Measurements from ENCODE around the gene FOXD4L6.
"Not testable (repeated sequence)": the region's sequence is repeated elsewhere in the genome, so short reads cannot be mapped to it uniquely, and the experiment has no call there.

FOXD4L6 gene

GRCh38 chr9:41098759-41099158 lies 29.7 kb downstream of the FOXD4L6 start:
- DNase-seq = not testable (repeated sequence)

GRCh38 chr9:41095060-41095459 lies 33.4 kb downstream of the FOXD4L6 start:
- not testable (repeated sequence) for DNase-seq

- DNase-seq = not testable (repeated sequence)
Measured at GRCh38 chr9:41094010-41094773, 34.3 kb downstream of the FOXD4L6 start.

- not testable (repeated sequence) for DNase-seq
Measured at GRCh38 chr9:41090922-41091321, 37.6 kb downstream of the FOXD4L6 start.

- not testable (repeated sequence) for DNase-seq
Measured at GRCh38 chr9:41090386-41090785, 38.1 kb downstream of the FOXD4L6 start.

GRCh38 chr9:41088450-41089059 lies 39.9 kb downstream of the FOXD4L6 start:
- not testable (repeated sequence) for DNase-seq

- not testable (repeated sequence) for DNase-seq
Measured at GRCh38 chr9:41087929-41088328, 40.6 kb downstream of the FOXD4L6 start.

GRCh38 chr9:41087157-41087780 lies 41.2 kb downstream of the FOXD4L6 start:
- DNase-seq = not testable (repeated sequence)

GRCh38 chr9:41086685-41087084 lies 41.8 kb downstream of the FOXD4L6 start:
- not testable (repeated sequence) for DNase-seq

- not testable (repeated sequence) for DNase-seq
Measured at GRCh38 chr9:41086215-41086614, 42.3 kb downstream of the FOXD4L6 start.

- DNase-seq = not testable (repeated sequence)
Measured at GRCh38 chr9:41082358-41082757, 46.1 kb downstream of the FOXD4L6 start.

- not testable (repeated sequence) for DNase-seq
Measured at GRCh38 chr9:41079464-41079863, 49.0 kb downstream of the FOXD4L6 start.

GRCh38 chr9:41077586-41077985 lies 50.9 kb downstream of the FOXD4L6 start:
- DNase-seq = not testable (repeated sequence)
